Liver (tissue), 9 donors: ENCODE data around the gene ALAS1. TPM values are rescaled to one million over a fixed set of nuclear protein-coding genes. Genes with fewer than 3 reads are reported as not detected.

ENCODE experiments used
- DNase-seq: peaks from one replicate; pipeline ENCODE4 v3.0.0-alpha.2; 2017; ENCODE audit warnings: low spot score
- H3K27ac ChIP-seq, 2 donors: one replicate each; pipeline ENCODE4 v1.7.0; 2013; ENCODE audit warnings: inconsistent platforms in 2 of 2, low read length in 2 of 2, control low read depth in 1 of 2, low read depth in 1 of 2, mild to moderate bottlenecking in 1 of 2
- H3K27me3 ChIP-seq, 4 donors: one replicate each; pipeline versions ENCODE4 v1.6.1 to v1.7.0; 2013; ENCODE audit warnings: low read length in 3 of 4, inconsistent platforms in 1 of 4, mild to moderate bottlenecking in 1 of 4, moderate library complexity in 1 of 4; ENCODE audit not compliant: control insufficient read depth in 4 of 4, insufficient read depth in 4 of 4
- H3K36me3 ChIP-seq, 4 donors: one replicate each; pipeline versions ENCODE4 v1.6.1 to v1.7.0; 2013; ENCODE audit warnings: low read length in 3 of 4, mild to moderate bottlenecking in 3 of 4, low read depth in 1 of 4, moderate library complexity in 1 of 4; ENCODE audit not compliant: control insufficient read depth in 4 of 4, insufficient read depth in 3 of 4
- H3K4me1 ChIP-seq, 4 donors: one replicate each; pipeline versions ENCODE4 v1.6.1 to v1.7.0; 2013; ENCODE audit warnings: low read length in 3 of 4, mild to moderate bottlenecking in 3 of 4, moderate library complexity in 1 of 4; ENCODE audit not compliant: control insufficient read depth in 4 of 4, insufficient read depth in 4 of 4
- H3K4me3 ChIP-seq, 3 donors: one replicate each; pipeline versions ENCODE4 v1.6.1 to v1.7.0; 2013; ENCODE audit warnings: low read length in 3 of 3, control low read depth in 1 of 3, low read depth in 1 of 3, mild to moderate bottlenecking in 1 of 3
- H3K9ac ChIP-seq, 2 donors: one replicate each; pipeline ENCODE4 v1.7.0; 2013; ENCODE audit warnings: low read length in 2 of 2, mild to moderate bottlenecking in 2 of 2, moderate library complexity in 2 of 2, control low read depth in 1 of 2, low read depth in 1 of 2
- H3K9me3 ChIP-seq, 4 donors: one replicate each; pipeline versions ENCODE4 v1.6.1 to v1.7.0; 2013; ENCODE audit warnings: low read length in 3 of 4; ENCODE audit not compliant: control insufficient read depth in 4 of 4
- EGR1 ChIP-seq, 2 donors: IDR thresholded peaks; 2 replicates each; pipeline ENCODE4 v1.6.1; 2016 to 2018; ENCODE audit warnings: antibody characterized with exemption in 2 of 2, low read depth in 2 of 2
- FOXA1 ChIP-seq: IDR thresholded peaks from 2 replicates; pipeline ENCODE4 v1.6.1; 2016; ENCODE audit warnings: antibody characterized with exemption
- FOXA2 ChIP-seq: IDR thresholded peaks from 2 replicates; pipeline ENCODE4 v1.6.1; 2016; ENCODE audit warnings: antibody characterized with exemption
- GABPA ChIP-seq, 2 donors: IDR thresholded peaks in 1 of 2; conservative IDR thresholded peaks in 1 of 2; 2 replicates each; pipeline ENCODE4 v1.6.1; 2016; ENCODE audit warnings: antibody characterized with exemption in 2 of 2, mild to moderate bottlenecking in 1 of 2, moderate library complexity in 1 of 2
- HNF4A ChIP-seq, 2 donors: conservative IDR thresholded peaks; 2 replicates each; pipeline ENCODE4 v1.6.1; 2016; ENCODE audit warnings: antibody characterized with exemption in 2 of 2, mild to moderate bottlenecking in 2 of 2
- HNF4G ChIP-seq: IDR thresholded peaks from 2 replicates; pipeline ENCODE4 v1.6.1; 2016; ENCODE audit warnings: antibody characterized with exemption
- JUND ChIP-seq, 2 donors: IDR thresholded peaks; 2 replicates each; pipeline ENCODE4 v1.6.1; 2016; ENCODE audit warnings: antibody characterized with exemption in 2 of 2
- NR2F2 ChIP-seq: IDR thresholded peaks from 2 replicates; pipeline ENCODE4 v1.6.1; 2016; ENCODE audit warnings: antibody characterized with exemption
- RAD21 ChIP-seq, 2 donors: IDR thresholded peaks; 2 replicates each; pipeline ENCODE4 v1.6.1; 2016; ENCODE audit warnings: antibody characterized with exemption in 2 of 2, mild to moderate bottlenecking in 2 of 2
- RXRA ChIP-seq, 2 donors: IDR thresholded peaks; 2 replicates each; pipeline ENCODE4 v1.6.1; 2017 to 2018; ENCODE audit warnings: antibody characterized with exemption in 2 of 2, mild to moderate bottlenecking in 1 of 2
- SP1 ChIP-seq: IDR thresholded peaks from 2 replicates; pipeline ENCODE4 v1.6.1; 2018; ENCODE audit warnings: antibody characterized with exemption, mild to moderate bottlenecking
- TAF1 ChIP-seq: conservative IDR thresholded peaks from 2 replicates; pipeline ENCODE4 v1.6.1; 2016; ENCODE audit warnings: antibody characterized with exemption, mild to moderate bottlenecking
- YY1 ChIP-seq: IDR thresholded peaks from 2 replicates; pipeline ENCODE4 v1.6.1; 2016; ENCODE audit warnings: antibody characterized with exemption, mild to moderate bottlenecking
- WGBS: extraction: QIAGEN DNeasy Blood & Tissue Kit; methylation state at CpG from one replicate; pipeline ENCODE4 v1.1.7; 2013; 5-methylcytosine and 5-hydroxymethylcytosine counted together
- polyA plus RNA-seq, 2 donors: library from polyadenylated mRNA; stranded (reverse) in 1 of 2; unstranded in 1 of 2; fragments of 200-250 nt in 1 of 2; fragments of >200 nt in 1 of 2; fragmentation: Nextera tagmentation in 1 of 2; extraction: Ambion mirVana in 1 of 2; gene quantifications; one replicate each; pipeline versions ENCODE4 v1.2.1 to v1.2.3, GENCODE V29; 2013 to 2015
- total RNA-seq, 2 donors: library from RNA; depleted of rRNA; stranded (reverse); fragments of >200 nt; gene quantifications; one replicate each; pipeline ENCODE4 v1.2.3, GENCODE V29; 2014
- TF ChIP-seq, protein P1 (sequence below): IDR thresholded peaks from 2 replicates; pipeline ENCODE4 v1.6.1; 2016; ENCODE audit warnings: antibody characterized with exemption
- TF ChIP-seq, protein P2 (sequence below): IDR thresholded peaks from 2 replicates; pipeline ENCODE4 v1.6.1; 2016; ENCODE audit warnings: antibody characterized with exemption, mild to moderate bottlenecking
- TF ChIP-seq, protein P3 (sequence below): IDR thresholded peaks from 2 replicates; pipeline ENCODE4 v1.6.1; 2016; ENCODE audit warnings: antibody characterized with exemption
- TF ChIP-seq, protein P4 (sequence below): IDR thresholded peaks from 2 replicates; pipeline ENCODE4 v1.6.1; 2016; ENCODE audit warnings: antibody characterized with exemption
- TF ChIP-seq, protein P5 (sequence below): fragments of 150-350 bp; IDR thresholded peaks from 2 replicates; pipeline ENCODE4 v1.5.1; 2017; ENCODE audit warnings: improper control_type of control experiment, low read depth, low read length; ENCODE audit not compliant: missing input control
- donor health status: healthy.
- donor health status: healthy.
- donor health status: healthy.
- donor health status: healthy.
- donor health status: healthy.

Gene ALAS1
- total and polyA plus RNA-seq, 4 donors, result 32.3 to 421 (median 137) TPM

DNA sequence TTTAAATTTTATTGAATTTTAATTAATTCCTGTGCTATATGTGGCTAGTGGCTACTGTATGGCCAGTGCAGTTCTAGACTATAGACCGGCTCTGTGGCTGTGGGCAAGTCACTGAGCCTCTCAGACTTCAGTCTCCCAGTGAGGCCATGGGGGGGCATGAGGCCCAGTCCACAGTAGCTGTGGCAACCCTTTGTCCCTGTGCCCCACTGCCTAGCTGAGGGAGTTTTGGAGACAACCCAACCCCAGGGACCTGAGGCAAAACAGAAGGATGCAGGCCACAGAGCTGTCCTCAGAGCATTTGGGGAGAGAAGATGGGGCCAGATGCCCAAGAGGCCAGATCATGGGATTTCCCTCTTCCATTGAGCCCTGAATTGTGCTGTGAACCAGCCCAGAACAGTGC is 24.9 kb upstream of the ALAS1 start:
- DNase-seq, result no peak
- H3K9me3 ChIP-seq, result no peaks in the 10 kb centered on the region
- 94% methylated on average over 1 of the region's 1 CpG for WGBS
- H3K27ac ChIP-seq, result no peak overlapping the region
- peaks cover 7 to 23% (median 12%) of the 10 kb centered on the region in 4 donors for H3K4me1 ChIP-seq
- no peak overlapping the region for H3K4me3 ChIP-seq
- H3K36me3 ChIP-seq, result no peaks in the 10 kb centered on the region
- TF ChIP-seq RXRA (IDR thresholded peaks at IDR 0.05) (no peak), HNF4G (no peak), SP1 (no peak), GABPA (IDR thresholded peaks at IDR 0.05 in 1 of 2, conservative IDR thresholded peaks at IDR 0.05 in 1 of 2) (no peak), NR2F2 (no peak), RAD21 (IDR thresholded peaks at IDR 0.05) (no peak), EGR1 (IDR thresholded peaks at IDR 0.05; ENCODE audit: low read depth in 2 of 2) (no peak), JUND (IDR thresholded peaks at IDR 0.05) (no peak)
- TF ChIP-seq, protein P1, sequence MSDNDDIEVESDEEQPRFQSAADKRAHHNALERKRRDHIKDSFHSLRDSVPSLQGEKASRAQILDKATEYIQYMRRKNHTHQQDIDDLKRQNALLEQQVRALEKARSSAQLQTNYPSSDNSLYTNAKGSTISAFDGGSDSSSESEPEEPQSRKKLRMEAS, result no peak
- TF ChIP-seq, protein P2, sequence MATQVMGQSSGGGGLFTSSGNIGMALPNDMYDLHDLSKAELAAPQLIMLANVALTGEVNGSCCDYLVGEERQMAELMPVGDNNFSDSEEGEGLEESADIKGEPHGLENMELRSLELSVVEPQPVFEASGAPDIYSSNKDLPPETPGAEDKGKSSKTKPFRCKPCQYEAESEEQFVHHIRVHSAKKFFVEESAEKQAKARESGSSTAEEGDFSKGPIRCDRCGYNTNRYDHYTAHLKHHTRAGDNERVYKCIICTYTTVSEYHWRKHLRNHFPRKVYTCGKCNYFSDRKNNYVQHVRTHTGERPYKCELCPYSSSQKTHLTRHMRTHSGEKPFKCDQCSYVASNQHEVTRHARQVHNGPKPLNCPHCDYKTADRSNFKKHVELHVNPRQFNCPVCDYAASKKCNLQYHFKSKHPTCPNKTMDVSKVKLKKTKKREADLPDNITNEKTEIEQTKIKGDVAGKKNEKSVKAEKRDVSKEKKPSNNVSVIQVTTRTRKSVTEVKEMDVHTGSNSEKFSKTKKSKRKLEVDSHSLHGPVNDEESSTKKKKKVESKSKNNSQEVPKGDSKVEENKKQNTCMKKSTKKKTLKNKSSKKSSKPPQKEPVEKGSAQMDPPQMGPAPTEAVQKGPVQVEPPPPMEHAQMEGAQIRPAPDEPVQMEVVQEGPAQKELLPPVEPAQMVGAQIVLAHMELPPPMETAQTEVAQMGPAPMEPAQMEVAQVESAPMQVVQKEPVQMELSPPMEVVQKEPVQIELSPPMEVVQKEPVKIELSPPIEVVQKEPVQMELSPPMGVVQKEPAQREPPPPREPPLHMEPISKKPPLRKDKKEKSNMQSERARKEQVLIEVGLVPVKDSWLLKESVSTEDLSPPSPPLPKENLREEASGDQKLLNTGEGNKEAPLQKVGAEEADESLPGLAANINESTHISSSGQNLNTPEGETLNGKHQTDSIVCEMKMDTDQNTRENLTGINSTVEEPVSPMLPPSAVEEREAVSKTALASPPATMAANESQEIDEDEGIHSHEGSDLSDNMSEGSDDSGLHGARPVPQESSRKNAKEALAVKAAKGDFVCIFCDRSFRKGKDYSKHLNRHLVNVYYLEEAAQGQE, result no peak
- H3K27me3 ChIP-seq, result no peaks in the 10 kb centered on the region
- H3K9ac ChIP-seq, result no peak overlapping the region

DNA sequence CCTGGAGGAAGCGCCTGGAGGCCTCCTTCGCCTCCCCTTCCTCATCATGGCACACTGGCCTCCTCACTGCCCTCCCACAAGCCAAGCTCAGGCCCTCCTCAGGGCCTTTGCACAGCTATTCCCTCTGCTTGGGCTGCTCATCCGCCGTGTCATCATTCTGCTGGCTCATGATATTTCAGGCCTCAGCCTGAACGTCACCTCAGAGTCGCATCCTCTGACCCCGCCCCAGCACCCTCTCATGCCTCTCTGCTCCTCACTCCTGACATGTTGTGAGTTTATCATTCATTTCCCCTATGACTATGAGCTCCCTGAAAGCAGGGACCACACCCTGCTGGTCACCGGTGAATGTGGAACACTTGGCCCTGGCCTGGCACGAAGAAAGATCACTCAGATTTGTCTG is 23.1 kb upstream of the ALAS1 start:
- no peak for DNase-seq
- 89% methylated on average over 9 of the region's 9 CpGs for WGBS
- Histone ChIP-seq H3K9me3 (no peaks in the 10 kb centered on the region), H3K4me1 (peaks cover 13 to 31% (median 21%) of the 10 kb centered on the region in 4 donors), H3K27ac (no peak overlapping the region), H3K4me3 (no peak overlapping the region), H3K9ac (no peak overlapping the region), H3K27me3 (no peaks in the 10 kb centered on the region), H3K36me3 (no peaks in the 10 kb centered on the region)
- TF ChIP-seq, protein P3, sequence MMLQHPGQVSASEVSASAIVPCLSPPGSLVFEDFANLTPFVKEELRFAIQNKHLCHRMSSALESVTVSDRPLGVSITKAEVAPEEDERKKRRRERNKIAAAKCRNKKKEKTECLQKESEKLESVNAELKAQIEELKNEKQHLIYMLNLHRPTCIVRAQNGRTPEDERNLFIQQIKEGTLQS, result no peak
- TF ChIP-seq NR2F2 (no peak), FOXA2 (no peak), RAD21 (IDR thresholded peaks at IDR 0.05) (no peak), JUND (IDR thresholded peaks at IDR 0.05) (no peak), HNF4A (conservative IDR thresholded peaks at IDR 0.05) (no peak), SP1 (no peak), YY1 (no peak), EGR1 (IDR thresholded peaks at IDR 0.05; ENCODE audit: low read depth in 2 of 2) (no peak), FOXA1 (no peak), RXRA (IDR thresholded peaks at IDR 0.05) (no peak), TAF1 (no peak), HNF4G (no peak), GABPA (IDR thresholded peaks at IDR 0.05 in 1 of 2, conservative IDR thresholded peaks at IDR 0.05 in 1 of 2) (no peak)
- TF ChIP-seq, protein P4, sequence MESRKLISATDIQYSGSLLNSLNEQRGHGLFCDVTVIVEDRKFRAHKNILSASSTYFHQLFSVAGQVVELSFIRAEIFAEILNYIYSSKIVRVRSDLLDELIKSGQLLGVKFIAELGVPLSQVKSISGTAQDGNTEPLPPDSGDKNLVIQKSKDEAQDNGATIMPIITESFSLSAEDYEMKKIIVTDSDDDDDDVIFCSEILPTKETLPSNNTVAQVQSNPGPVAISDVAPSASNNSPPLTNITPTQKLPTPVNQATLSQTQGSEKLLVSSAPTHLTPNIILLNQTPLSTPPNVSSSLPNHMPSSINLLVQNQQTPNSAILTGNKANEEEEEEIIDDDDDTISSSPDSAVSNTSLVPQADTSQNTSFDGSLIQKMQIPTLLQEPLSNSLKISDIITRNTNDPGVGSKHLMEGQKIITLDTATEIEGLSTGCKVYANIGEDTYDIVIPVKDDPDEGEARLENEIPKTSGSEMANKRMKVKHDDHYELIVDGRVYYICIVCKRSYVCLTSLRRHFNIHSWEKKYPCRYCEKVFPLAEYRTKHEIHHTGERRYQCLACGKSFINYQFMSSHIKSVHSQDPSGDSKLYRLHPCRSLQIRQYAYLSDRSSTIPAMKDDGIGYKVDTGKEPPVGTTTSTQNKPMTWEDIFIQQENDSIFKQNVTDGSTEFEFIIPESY, result no peak
- TF ChIP-seq, protein P5, sequence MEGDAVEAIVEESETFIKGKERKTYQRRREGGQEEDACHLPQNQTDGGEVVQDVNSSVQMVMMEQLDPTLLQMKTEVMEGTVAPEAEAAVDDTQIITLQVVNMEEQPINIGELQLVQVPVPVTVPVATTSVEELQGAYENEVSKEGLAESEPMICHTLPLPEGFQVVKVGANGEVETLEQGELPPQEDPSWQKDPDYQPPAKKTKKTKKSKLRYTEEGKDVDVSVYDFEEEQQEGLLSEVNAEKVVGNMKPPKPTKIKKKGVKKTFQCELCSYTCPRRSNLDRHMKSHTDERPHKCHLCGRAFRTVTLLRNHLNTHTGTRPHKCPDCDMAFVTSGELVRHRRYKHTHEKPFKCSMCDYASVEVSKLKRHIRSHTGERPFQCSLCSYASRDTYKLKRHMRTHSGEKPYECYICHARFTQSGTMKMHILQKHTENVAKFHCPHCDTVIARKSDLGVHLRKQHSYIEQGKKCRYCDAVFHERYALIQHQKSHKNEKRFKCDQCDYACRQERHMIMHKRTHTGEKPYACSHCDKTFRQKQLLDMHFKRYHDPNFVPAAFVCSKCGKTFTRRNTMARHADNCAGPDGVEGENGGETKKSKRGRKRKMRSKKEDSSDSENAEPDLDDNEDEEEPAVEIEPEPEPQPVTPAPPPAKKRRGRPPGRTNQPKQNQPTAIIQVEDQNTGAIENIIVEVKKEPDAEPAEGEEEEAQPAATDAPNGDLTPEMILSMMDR, result no peak
- TF ChIP-seq, protein P1, result no peak
- TF ChIP-seq, protein P2, result no peak
